Fibroblast of villous mesenchyme (primary cell): ENCODE results near the gene ZFP42. TPM values are rescaled to one million over a fixed set of nuclear protein-coding genes. Genes with fewer than 3 reads are reported as not detected.

Source experiments
- DNase-seq: peaks from one replicate; pipeline ENCODE4 v3.0.0-alpha.2; 2010; ENCODE audit warnings: low read depth
- H3K4me3 ChIP-seq: 2 replicates; pipeline ENCODE4 v1.5.1; 2011; ENCODE audit warnings: low read depth, mild to moderate bottlenecking, low read length
- CTCF ChIP-seq: IDR thresholded peaks from 2 replicates; pipeline ENCODE4 v1.5.1; 2012; ENCODE audit warnings: low read depth, mild to moderate bottlenecking, low read length; ENCODE audit not compliant: insufficient read depth
- total RNA-seq: library from RNA; depleted of rRNA; stranded (reverse); fragments of >200 nt; gene quantifications from 2 replicates; pipeline ENCODE4 v1.2.3, GENCODE V29; 2012

ZFP42 gene
- total RNA-seq, 1 donor: under 0.01 TPM

- no peak for DNase-seq
- TF ChIP-seq CTCF: no peak
- H3K4me3 ChIP-seq: no peak overlapping the region
Measured at GRCh38 chr4:188016754-188017153, 21.2 kb downstream of the ZFP42 start.

- H3K4me3 ChIP-seq: no peak overlapping the region
- DNase-seq: no peak
- TF ChIP-seq CTCF: no peak
Measured at GRCh38 chr4:188018262-188018661, 22.7 kb downstream of the ZFP42 start.

GRCh38 chr4:188021548-188022249 is 26.1 kb downstream of the ZFP42 start:
- DNase-seq: no peak
- TF ChIP-seq CTCF: no peak
- no peak overlapping the region for H3K4me3 ChIP-seq

GRCh38 chr4:188023682-188024081 is 28.1 kb downstream of the ZFP42 start:
- DNase-seq: no peak
- no peak for TF ChIP-seq CTCF
- H3K4me3 ChIP-seq: no peak overlapping the region

DNA sequence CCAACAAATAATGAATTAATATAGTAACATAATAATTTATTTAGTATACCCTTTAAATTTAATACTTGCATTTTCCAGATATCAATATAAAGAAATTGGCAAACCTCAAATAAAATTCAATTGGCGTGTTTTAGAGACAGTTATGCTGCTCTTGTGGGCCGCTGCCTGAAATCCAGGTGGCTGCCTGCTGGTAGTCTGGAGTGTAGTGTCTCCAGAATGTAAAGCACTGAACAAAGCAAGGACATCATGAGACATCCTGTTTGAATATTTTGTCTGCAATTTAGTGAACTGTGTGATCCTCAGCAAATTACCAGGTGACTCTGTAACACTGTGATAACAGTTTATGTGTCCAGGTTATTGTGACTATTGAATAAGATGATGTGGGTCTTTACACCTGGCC is 29.9 kb downstream of the ZFP42 start:
- DNase-seq: no peak
- no peak overlapping the region for H3K4me3 ChIP-seq
- no peak for TF ChIP-seq CTCF

DNA sequence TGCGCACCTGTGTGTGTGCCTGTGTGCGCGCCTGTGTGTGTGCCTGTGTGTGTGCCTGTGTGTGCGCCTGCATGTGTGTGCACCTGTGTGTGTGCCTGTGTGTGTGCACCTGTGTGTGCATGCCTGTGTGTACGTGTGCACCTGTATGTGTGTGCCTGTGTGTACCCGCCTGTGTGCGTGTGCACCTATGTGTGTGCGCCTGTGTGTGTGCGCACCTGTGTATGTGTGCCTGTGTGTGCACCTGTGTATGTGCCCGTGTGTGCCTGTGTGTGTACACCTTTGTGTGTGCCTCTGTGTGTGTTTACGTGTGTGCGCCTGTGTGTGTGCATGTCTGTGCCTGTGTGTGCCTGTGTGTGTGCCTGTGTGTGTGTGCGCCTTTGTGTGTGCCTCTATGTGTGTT is 33.5 kb downstream of the ZFP42 start:
- no peak for TF ChIP-seq CTCF
- no peak overlapping the region for H3K4me3 ChIP-seq
- no peak for DNase-seq

DNA sequence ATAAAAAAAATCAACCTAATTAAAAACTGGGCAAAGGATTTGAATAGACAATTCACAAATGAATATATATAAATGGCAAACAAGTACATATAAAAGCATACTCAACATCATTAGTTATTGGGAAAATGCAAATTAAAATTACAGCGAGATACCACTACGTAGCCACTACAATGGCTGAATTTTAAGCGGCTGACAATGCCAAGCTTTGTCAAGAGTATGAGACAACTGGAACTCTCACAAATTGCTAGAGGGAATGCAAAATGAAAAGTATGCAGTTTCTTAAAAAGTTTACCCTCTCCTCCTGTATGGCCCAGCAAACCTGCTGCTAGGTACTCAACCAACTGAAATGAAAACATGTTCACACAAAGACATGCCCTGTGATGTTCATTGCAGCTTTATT is 34.8 kb downstream of the ZFP42 start:
- no peak overlapping the region for H3K4me3 ChIP-seq
- DNase-seq: no peak
- no peak for TF ChIP-seq CTCF
